WTC11 (cell line): ENCODE results near the gene ARAP1. TPM values are rescaled to one million over a fixed set of nuclear protein-coding genes. Genes with fewer than 3 reads are reported as not detected.

Source experiments
- ATAC-seq: fragments of 200-7000 bp; cut with Tn5 transposase; 2 replicates; pipeline ENCODE4 v1.10.0; 2021; ENCODE audit warnings: mild to moderate bottlenecking, moderate library complexity
- CTCF ChIA-PET: fragments of 300-600 bp; sonication (Branson Sonifier 250); formaldehyde crosslinking; loops from one replicate; lab custom pipeline; 2021; ENCODE audit warnings: antibody characterized with exemption; lab: Charles Lee
- POLR2A ChIA-PET: fragments of 350-600 bp; sonication (Branson Sonifier 250); formaldehyde crosslinking; loops from one replicate; lab custom pipeline; 2021; ENCODE audit warnings: antibody characterized with exemption; lab: Charles Lee
- DNase-seq: peaks from one replicate; pipeline ENCODE4 v3.0.0; 2021; ENCODE audit warnings: low spot score
- H3K27ac Mint-ChIP-seq: 2 replicates; pipeline ENCODE4 v1.8.0; 2021; ENCODE audit warnings: mixed read lengths
- H3K27me3 Mint-ChIP-seq: 2 replicates; pipeline ENCODE4 v1.8.0; 2021; ENCODE audit warnings: low read depth, mild to moderate bottlenecking, moderate library complexity, mixed read lengths
- H3K36me3 Mint-ChIP-seq: 2 replicates; pipeline ENCODE4 v1.8.0; 2021; ENCODE audit warnings: mixed read lengths
- H3K4me1 Mint-ChIP-seq: 2 replicates; pipeline ENCODE4 v1.8.0; 2022; ENCODE audit warnings: mixed read lengths
- H3K4me3 Mint-ChIP-seq: 2 replicates; pipeline ENCODE4 v1.8.0; 2021; ENCODE audit warnings: mild to moderate bottlenecking, moderate library complexity, mixed read lengths
- H3K9me3 Mint-ChIP-seq: 2 replicates; pipeline ENCODE4 v1.8.0; 2021; ENCODE audit warnings: mixed read lengths
- CREM ChIP-seq: sonication (generic); formaldehyde crosslinking; IDR thresholded peaks from 2 replicates; pipeline ENCODE4 v1.8.1; 2022; ENCODE audit warnings: mild to moderate bottlenecking, missing genetic modification reagents, moderate library complexity
- ELF4 ChIP-seq: sonication (generic); formaldehyde crosslinking; IDR thresholded peaks from 2 replicates; pipeline ENCODE4 v1.8.1; 2022; ENCODE audit warnings: low read depth, mild to moderate bottlenecking, moderate library complexity, missing genetic modification reagents
- ETV6 ChIP-seq: sonication (generic); formaldehyde crosslinking; IDR thresholded peaks from 2 replicates; pipeline ENCODE4 v1.8.1; 2022; ENCODE audit warnings: mild to moderate bottlenecking, missing genetic modification reagents
- KAT7 ChIP-seq: sonication (generic); formaldehyde crosslinking; IDR thresholded peaks from 2 replicates; pipeline ENCODE4 v1.8.1; 2023; ENCODE audit warnings: missing genetic modification reagents, mild to moderate bottlenecking, borderline replicate concordance
- MAX ChIP-seq: sonication (generic); formaldehyde crosslinking; IDR thresholded peaks from 2 replicates; pipeline ENCODE4 v1.8.0; 2022; ENCODE audit warnings: mild to moderate bottlenecking, missing genetic modification reagents
- MYBL2 ChIP-seq: sonication (generic); formaldehyde crosslinking; IDR thresholded peaks from 2 replicates; pipeline ENCODE4 v1.8.1; 2023; ENCODE audit warnings: mild to moderate bottlenecking, moderate library complexity, missing genetic modification reagents
- NFATC4 ChIP-seq: fragments of 250-450 bp; sonication (Bioruptor Pico); IDR thresholded peaks from 2 replicates; pipeline ENCODE4 v1.9.0; 2021; ENCODE audit warnings: mild to moderate bottlenecking
- RORB ChIP-seq: fragments of 250-450 bp; sonication (Bioruptor Pico); IDR thresholded peaks from 2 replicates; pipeline ENCODE4 v1.9.0; 2021; ENCODE audit warnings: mild to moderate bottlenecking
- TP53 ChIP-seq: sonication (generic); formaldehyde crosslinking; IDR thresholded peaks from 2 replicates; pipeline ENCODE4 v1.8.1; 2023; ENCODE audit warnings: mild to moderate bottlenecking, missing genetic modification reagents
- ZNF232 ChIP-seq: sonication (generic); formaldehyde crosslinking; IDR thresholded peaks from 2 replicates; pipeline ENCODE4 v1.8.0; 2022; ENCODE audit warnings: mild to moderate bottlenecking, missing genetic modification reagents
- ZNF263 ChIP-seq: sonication (generic); formaldehyde crosslinking; IDR thresholded peaks from 2 replicates; pipeline ENCODE4 v1.8.1; 2022; ENCODE audit warnings: low read depth, mild to moderate bottlenecking, moderate library complexity, missing genetic modification reagents
- ZNF416 ChIP-seq: fragments of 250-450 bp; sonication (Bioruptor Pico); IDR thresholded peaks from 2 replicates; pipeline ENCODE4 v1.9.0; 2021; ENCODE audit warnings: mild to moderate bottlenecking, inconsistent platforms
- ZNF423 ChIP-seq: fragments of 250-450 bp; sonication (Bioruptor Pico); IDR thresholded peaks from 2 replicates; pipeline ENCODE4 v2.1.2; 2022; ENCODE audit warnings: mild to moderate bottlenecking, moderate library complexity
- total RNA-seq: library from RNA; stranded (reverse); gene quantifications from 3 replicates; pipeline ENCODE4 v1.2.3, GENCODE V29; 2021
- TF ChIP-seq, protein P1 (sequence below): sonication (generic); formaldehyde crosslinking; IDR thresholded peaks from 2 replicates; pipeline ENCODE4 v1.8.1; 2022; ENCODE audit warnings: missing genetic modification reagents, borderline replicate concordance
- TF ChIP-seq, protein P2 (sequence below): fragments of 250-450 bp; sonication (Bioruptor Pico); IDR thresholded peaks from 2 replicates; pipeline ENCODE4 v1.9.0; 2021; ENCODE audit warnings: mild to moderate bottlenecking, borderline replicate concordance
- TF ChIP-seq, protein P3 (sequence below): sonication (generic); formaldehyde crosslinking; IDR thresholded peaks from 2 replicates; pipeline ENCODE4 v1.8.1; 2023; ENCODE audit warnings: mild to moderate bottlenecking, missing genetic modification reagents, borderline replicate concordance
- TF ChIP-seq, protein P4 (sequence below): fragments of 250-450 bp; sonication (Bioruptor Pico); IDR thresholded peaks from 2 replicates; pipeline ENCODE4 v1.9.0; 2021; ENCODE audit warnings: mild to moderate bottlenecking
- TF ChIP-seq, protein P5 (sequence below): sonication (generic); formaldehyde crosslinking; IDR thresholded peaks from 2 replicates; pipeline ENCODE4 v1.8.1; 2022; ENCODE audit warnings: low read depth, missing genetic modification reagents, borderline replicate concordance
- TF ChIP-seq, protein P6 (sequence below): sonication (generic); formaldehyde crosslinking; IDR thresholded peaks from 2 replicates; pipeline ENCODE4 v1.8.1; 2022; ENCODE audit warnings: low read depth, mild to moderate bottlenecking, moderate library complexity, missing genetic modification reagents, borderline replicate concordance
- TF ChIP-seq, protein P7 (sequence below): sonication (generic); formaldehyde crosslinking; conservative IDR thresholded peaks from 2 replicates; pipeline ENCODE4 v1.8.1; 2022; ENCODE audit warnings: mild to moderate bottlenecking, missing genetic modification reagents

The ARAP1 gene
- total RNA-seq, 1 experiment from 2014 or later: 98.8 TPM

- POLR2A ChIA-PET: interaction anchor here (1.1 kb wide), 1 partner anchor 97 kb away, joined by 4 read pairs; no protein-coding TSS in a partner anchor
- Mint-ChIP-seq H3K4me1 (peaks cover 13% of the 10 kb centered on the region), H3K4me3 (no peak overlapping the region), H3K36me3 (no peaks in the 10 kb centered on the region), H3K9me3 (no peaks in the 10 kb centered on the region), H3K27ac (no peak overlapping the region), H3K27me3 (peaks cover 3% of the 10 kb centered on the region; the same call in 1 of the 2 replicates)
- CTCF ChIA-PET: interaction anchor here (0.8 to 5.2 kb wide), 10 partner anchors 12 to 68 kb away, joined by 3 to 22 read pairs (median 4); partner anchors contain the start of gene PDE2A
- TF ChIP-seq ZNF423 (CRISPR knock-in tag) (no peak), ZNF263 (CRISPR knock-in tag) (no peak), ZNF416 (CRISPR knock-in tag) (no peak), ETV6 (CRISPR knock-in tag) (no peak), CREM (no peak)
- TF ChIP-seq, protein P1, sequence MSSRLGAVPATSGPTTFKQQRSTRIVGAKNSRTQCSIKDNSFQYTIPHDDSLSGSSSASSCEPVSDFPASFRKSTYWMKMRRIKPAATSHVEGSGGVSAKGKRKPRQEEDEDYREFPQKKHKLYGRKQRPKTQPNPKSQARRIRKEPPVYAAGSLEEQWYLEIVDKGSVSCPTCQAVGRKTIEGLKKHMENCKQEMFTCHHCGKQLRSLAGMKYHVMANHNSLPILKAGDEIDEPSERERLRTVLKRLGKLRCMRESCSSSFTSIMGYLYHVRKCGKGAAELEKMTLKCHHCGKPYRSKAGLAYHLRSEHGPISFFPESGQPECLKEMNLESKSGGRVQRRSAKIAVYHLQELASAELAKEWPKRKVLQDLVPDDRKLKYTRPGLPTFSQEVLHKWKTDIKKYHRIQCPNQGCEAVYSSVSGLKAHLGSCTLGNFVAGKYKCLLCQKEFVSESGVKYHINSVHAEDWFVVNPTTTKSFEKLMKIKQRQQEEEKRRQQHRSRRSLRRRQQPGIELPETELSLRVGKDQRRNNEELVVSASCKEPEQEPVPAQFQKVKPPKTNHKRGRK: no peak
- TF ChIP-seq, protein P2, sequence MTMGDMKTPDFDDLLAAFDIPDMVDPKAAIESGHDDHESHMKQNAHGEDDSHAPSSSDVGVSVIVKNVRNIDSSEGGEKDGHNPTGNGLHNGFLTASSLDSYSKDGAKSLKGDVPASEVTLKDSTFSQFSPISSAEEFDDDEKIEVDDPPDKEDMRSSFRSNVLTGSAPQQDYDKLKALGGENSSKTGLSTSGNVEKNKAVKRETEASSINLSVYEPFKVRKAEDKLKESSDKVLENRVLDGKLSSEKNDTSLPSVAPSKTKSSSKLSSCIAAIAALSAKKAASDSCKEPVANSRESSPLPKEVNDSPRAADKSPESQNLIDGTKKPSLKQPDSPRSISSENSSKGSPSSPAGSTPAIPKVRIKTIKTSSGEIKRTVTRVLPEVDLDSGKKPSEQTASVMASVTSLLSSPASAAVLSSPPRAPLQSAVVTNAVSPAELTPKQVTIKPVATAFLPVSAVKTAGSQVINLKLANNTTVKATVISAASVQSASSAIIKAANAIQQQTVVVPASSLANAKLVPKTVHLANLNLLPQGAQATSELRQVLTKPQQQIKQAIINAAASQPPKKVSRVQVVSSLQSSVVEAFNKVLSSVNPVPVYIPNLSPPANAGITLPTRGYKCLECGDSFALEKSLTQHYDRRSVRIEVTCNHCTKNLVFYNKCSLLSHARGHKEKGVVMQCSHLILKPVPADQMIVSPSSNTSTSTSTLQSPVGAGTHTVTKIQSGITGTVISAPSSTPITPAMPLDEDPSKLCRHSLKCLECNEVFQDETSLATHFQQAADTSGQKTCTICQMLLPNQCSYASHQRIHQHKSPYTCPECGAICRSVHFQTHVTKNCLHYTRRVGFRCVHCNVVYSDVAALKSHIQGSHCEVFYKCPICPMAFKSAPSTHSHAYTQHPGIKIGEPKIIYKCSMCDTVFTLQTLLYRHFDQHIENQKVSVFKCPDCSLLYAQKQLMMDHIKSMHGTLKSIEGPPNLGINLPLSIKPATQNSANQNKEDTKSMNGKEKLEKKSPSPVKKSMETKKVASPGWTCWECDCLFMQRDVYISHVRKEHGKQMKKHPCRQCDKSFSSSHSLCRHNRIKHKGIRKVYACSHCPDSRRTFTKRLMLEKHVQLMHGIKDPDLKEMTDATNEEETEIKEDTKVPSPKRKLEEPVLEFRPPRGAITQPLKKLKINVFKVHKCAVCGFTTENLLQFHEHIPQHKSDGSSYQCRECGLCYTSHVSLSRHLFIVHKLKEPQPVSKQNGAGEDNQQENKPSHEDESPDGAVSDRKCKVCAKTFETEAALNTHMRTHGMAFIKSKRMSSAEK (CRISPR knock-in tag): no peak
- ATAC-seq (no peak), DNase-seq (no peak)
Measured at GRCh38 chr11:72655014-72655413, 97.2 kb downstream of the ARAP1 start.

GRCh38 chr11:72653649-72654048 is 98.6 kb downstream of the ARAP1 start:
- H3K4me1 Mint-ChIP-seq: peaks cover 13% of the 10 kb centered on the region
- peaks cover 8% of the 10 kb centered on the region for H3K27me3 Mint-ChIP-seq
- H3K9me3 Mint-ChIP-seq: no peaks in the 10 kb centered on the region
- ChIA-PET POLR2A (no interaction called here), CTCF (interaction anchor here (0.9 to 5.2 kb wide), 7 partner anchors 15 to 182 kb away, joined by 3 to 22 read pairs (median 6); no protein-coding TSS in a partner anchor)
- DNase-seq (no peak), ATAC-seq (no peak)
- no peak overlapping the region for H3K27ac Mint-ChIP-seq
- H3K36me3 Mint-ChIP-seq: no peaks in the 10 kb centered on the region
- no peak overlapping the region for H3K4me3 Mint-ChIP-seq
- TF ChIP-seq RORB (CRISPR knock-in tag) (no peak), ELF4 (CRISPR knock-in tag) (no peak), MYBL2 (CRISPR knock-in tag) (no peak), NFATC4 (CRISPR knock-in tag) (no peak), ZNF263 (CRISPR knock-in tag) (no peak), TP53 (CRISPR knock-in tag) (no peak), ZNF232 (CRISPR knock-in tag) (no peak), MAX (CRISPR knock-in tag) (no peak), KAT7 (CRISPR knock-in tag) (no peak)
- TF ChIP-seq, protein P3, sequence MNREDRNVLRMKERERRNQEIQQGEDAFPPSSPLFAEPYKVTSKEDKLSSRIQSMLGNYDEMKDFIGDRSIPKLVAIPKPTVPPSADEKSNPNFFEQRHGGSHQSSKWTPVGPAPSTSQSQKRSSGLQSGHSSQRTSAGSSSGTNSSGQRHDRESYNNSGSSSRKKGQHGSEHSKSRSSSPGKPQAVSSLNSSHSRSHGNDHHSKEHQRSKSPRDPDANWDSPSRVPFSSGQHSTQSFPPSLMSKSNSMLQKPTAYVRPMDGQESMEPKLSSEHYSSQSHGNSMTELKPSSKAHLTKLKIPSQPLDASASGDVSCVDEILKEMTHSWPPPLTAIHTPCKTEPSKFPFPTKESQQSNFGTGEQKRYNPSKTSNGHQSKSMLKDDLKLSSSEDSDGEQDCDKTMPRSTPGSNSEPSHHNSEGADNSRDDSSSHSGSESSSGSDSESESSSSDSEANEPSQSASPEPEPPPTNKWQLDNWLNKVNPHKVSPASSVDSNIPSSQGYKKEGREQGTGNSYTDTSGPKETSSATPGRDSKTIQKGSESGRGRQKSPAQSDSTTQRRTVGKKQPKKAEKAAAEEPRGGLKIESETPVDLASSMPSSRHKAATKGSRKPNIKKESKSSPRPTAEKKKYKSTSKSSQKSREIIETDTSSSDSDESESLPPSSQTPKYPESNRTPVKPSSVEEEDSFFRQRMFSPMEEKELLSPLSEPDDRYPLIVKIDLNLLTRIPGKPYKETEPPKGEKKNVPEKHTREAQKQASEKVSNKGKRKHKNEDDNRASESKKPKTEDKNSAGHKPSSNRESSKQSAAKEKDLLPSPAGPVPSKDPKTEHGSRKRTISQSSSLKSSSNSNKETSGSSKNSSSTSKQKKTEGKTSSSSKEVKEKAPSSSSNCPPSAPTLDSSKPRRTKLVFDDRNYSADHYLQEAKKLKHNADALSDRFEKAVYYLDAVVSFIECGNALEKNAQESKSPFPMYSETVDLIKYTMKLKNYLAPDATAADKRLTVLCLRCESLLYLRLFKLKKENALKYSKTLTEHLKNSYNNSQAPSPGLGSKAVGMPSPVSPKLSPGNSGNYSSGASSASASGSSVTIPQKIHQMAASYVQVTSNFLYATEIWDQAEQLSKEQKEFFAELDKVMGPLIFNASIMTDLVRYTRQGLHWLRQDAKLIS (CRISPR knock-in tag): no peak
- TF ChIP-seq, protein P4, sequence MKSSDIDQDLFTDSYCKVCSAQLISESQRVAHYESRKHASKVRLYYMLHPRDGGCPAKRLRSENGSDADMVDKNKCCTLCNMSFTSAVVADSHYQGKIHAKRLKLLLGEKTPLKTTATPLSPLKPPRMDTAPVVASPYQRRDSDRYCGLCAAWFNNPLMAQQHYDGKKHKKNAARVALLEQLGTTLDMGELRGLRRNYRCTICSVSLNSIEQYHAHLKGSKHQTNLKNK: no peak
- TF ChIP-seq, protein P5, sequence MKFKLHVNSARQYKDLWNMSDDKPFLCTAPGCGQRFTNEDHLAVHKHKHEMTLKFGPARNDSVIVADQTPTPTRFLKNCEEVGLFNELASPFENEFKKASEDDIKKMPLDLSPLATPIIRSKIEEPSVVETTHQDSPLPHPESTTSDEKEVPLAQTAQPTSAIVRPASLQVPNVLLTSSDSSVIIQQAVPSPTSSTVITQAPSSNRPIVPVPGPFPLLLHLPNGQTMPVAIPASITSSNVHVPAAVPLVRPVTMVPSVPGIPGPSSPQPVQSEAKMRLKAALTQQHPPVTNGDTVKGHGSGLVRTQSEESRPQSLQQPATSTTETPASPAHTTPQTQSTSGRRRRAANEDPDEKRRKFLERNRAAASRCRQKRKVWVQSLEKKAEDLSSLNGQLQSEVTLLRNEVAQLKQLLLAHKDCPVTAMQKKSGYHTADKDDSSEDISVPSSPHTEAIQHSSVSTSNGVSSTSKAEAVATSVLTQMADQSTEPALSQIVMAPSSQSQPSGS: no peak
- TF ChIP-seq, protein P6, sequence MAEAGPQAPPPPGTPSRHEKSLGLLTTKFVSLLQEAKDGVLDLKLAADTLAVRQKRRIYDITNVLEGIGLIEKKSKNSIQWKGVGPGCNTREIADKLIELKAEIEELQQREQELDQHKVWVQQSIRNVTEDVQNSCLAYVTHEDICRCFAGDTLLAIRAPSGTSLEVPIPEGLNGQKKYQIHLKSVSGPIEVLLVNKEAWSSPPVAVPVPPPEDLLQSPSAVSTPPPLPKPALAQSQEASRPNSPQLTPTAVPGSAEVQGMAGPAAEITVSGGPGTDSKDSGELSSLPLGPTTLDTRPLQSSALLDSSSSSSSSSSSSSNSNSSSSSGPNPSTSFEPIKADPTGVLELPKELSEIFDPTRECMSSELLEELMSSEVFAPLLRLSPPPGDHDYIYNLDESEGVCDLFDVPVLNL: no peak
- TF ChIP-seq, protein P7, sequence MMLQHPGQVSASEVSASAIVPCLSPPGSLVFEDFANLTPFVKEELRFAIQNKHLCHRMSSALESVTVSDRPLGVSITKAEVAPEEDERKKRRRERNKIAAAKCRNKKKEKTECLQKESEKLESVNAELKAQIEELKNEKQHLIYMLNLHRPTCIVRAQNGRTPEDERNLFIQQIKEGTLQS (CRISPR knock-in tag): no peak
